NCI-H226 (cell line): ENCODE results near the gene TM9SF2.
"Not testable (repeated sequence)": the region's sequence is repeated elsewhere in the genome, so short reads cannot be mapped to it uniquely, and the experiment has no call there.

Source experiments
- DNase-seq: peaks from one replicate; pipeline ENCODE4 v3.0.0-alpha.2; 2015

TM9SF2 gene

GRCh38 chr13:99501184-99501847, at the start of gene TM9SF2:
Gene TM9SF2 (plus strand): TSS chr13:99501472. CDS start chr13:99501607, 135 bp downstream.
- DNase-seq, result peak; percentile 95

- DNase-seq, result no peak
These were observed 46.6 kb upstream of the TM9SF2 start for GRCh38 chr13:99454518-99455183.

- no peak for DNase-seq
These were observed 42.0 kb upstream of the TM9SF2 start for GRCh38 chr13:99459099-99459850.

GRCh38 chr13:99460802-99461201, 40.5 kb upstream of the TM9SF2 start:
- not testable (repeated sequence) for DNase-seq

- no peak for DNase-seq
These were observed 37.5 kb upstream of the TM9SF2 start for GRCh38 chr13:99463646-99464397.

- no peak for DNase-seq
These were observed 36.8 kb upstream of the TM9SF2 start for GRCh38 chr13:99464441-99464949.

GRCh38 chr13:99465454-99465853, 35.8 kb upstream of the TM9SF2 start:
- no peak for DNase-seq

- peak; percentile 52 for DNase-seq
These were observed 33.5 kb upstream of the TM9SF2 start for GRCh38 chr13:99467764-99468163.

- no peak for DNase-seq
These were observed 32.2 kb upstream of the TM9SF2 start for GRCh38 chr13:99469041-99469440.

- DNase-seq, result no peak
These were observed 31.2 kb upstream of the TM9SF2 start for GRCh38 chr13:99470027-99470426.

GRCh38 chr13:99471221-99472121, 29.8 kb upstream of the TM9SF2 start:
- no peak for DNase-seq

- no peak for DNase-seq
These were observed 29.2 kb upstream of the TM9SF2 start for GRCh38 chr13:99472122-99472440.

- no peak for DNase-seq
These were observed 27.8 kb upstream of the TM9SF2 start for GRCh38 chr13:99473515-99473914.

GRCh38 chr13:99476648-99477047, 24.6 kb upstream of the TM9SF2 start:
- no peak for DNase-seq

GRCh38 chr13:99477493-99477892, 23.8 kb upstream of the TM9SF2 start:
- no peak for DNase-seq

GRCh38 chr13:99481366-99481765, 19.9 kb upstream of the TM9SF2 start:
- DNase-seq, result no peak

- DNase-seq, result peak; percentile 56
These were observed 16.8 kb upstream of the TM9SF2 start for GRCh38 chr13:99484473-99484872.

- DNase-seq, result no peak
These were observed 14.3 kb upstream of the TM9SF2 start for GRCh38 chr13:99486996-99487395.

- no peak for DNase-seq
These were observed 12.2 kb upstream of the TM9SF2 start for GRCh38 chr13:99489028-99489427.

- not testable (repeated sequence) for DNase-seq
These were observed 9.5 kb upstream of the TM9SF2 start for GRCh38 chr13:99491750-99492149.

- no peak for DNase-seq
These were observed 5.6 kb upstream of the TM9SF2 start for GRCh38 chr13:99495466-99496183.
